Mesendoderm (in vitro differentiated cells): ENCODE data around the gene KCNJ6.
A peak's percentile ranks its signal among the peaks of the same experiment; 100 is the strongest.

Experiments
- DNase-seq: peaks from one replicate; pipeline ENCODE4 v3.0.0; 2013
- H2AK5ac ChIP-seq: 2 replicates; pipeline ENCODE4 v1.6.1; 2013; ENCODE audit warnings: low read length, inconsistent platforms
- H2BK120ac ChIP-seq: 2 replicates; pipeline ENCODE4 v1.6.1; 2013; ENCODE audit warnings: low read depth, mild to moderate bottlenecking, low read length, moderate library complexity, mixed read lengths
- H2BK15ac ChIP-seq: replicated peaks from 2 replicates; pipeline ENCODE4 v1.6.1; 2013; ENCODE audit warnings: low read depth, mild to moderate bottlenecking, moderate library complexity
- H2BK5ac ChIP-seq: 2 replicates; pipeline ENCODE4 v1.6.1; 2013; ENCODE audit warnings: low read length, inconsistent platforms
- H3K18ac ChIP-seq: 2 replicates; pipeline ENCODE4 v1.6.1; 2013; ENCODE audit warnings: mild to moderate bottlenecking, low read length, mixed read lengths
- H3K23ac ChIP-seq: one replicate; pipeline ENCODE4 v1.6.1; 2013; ENCODE audit warnings: low read length
- H3K27ac ChIP-seq: 2 replicates; pipeline ENCODE4 v1.5.1; 2013; ENCODE audit warnings: low read depth, mild to moderate bottlenecking, inconsistent platforms, low read length, moderate library complexity
- H3K27me3 ChIP-seq: 2 replicates; pipeline ENCODE4 v1.6.1; 2013; ENCODE audit warnings: low read length, control low read depth, mild to moderate bottlenecking, inconsistent platforms; ENCODE audit not compliant: insufficient read depth, poor library complexity
- H3K36me3 ChIP-seq: 2 replicates; pipeline ENCODE4 v1.6.1; 2013; ENCODE audit warnings: low read length, inconsistent platforms; ENCODE audit not compliant: control insufficient read depth, insufficient read depth
- H3K4ac ChIP-seq: one replicate; pipeline ENCODE4 v1.6.1; 2013; ENCODE audit warnings: low read depth, mild to moderate bottlenecking, low read length, moderate library complexity
- H3K4me1 ChIP-seq: 2 replicates; pipeline ENCODE4 v1.6.1; 2013; ENCODE audit warnings: low read depth, low read length, inconsistent platforms; ENCODE audit not compliant: control insufficient read depth
- H3K4me2 ChIP-seq: 2 replicates; pipeline ENCODE4 v1.6.1; 2013; ENCODE audit warnings: low read length
- H3K4me3 ChIP-seq: 2 replicates; pipeline ENCODE4 v1.5.1; 2013; ENCODE audit warnings: mild to moderate bottlenecking, low read length
- H3K56ac ChIP-seq: one replicate; pipeline ENCODE4 v1.6.1; 2013; ENCODE audit warnings: low read length
- H3K79me1 ChIP-seq: 2 replicates; pipeline ENCODE4 v1.6.1; 2013; ENCODE audit warnings: low read length, inconsistent platforms
- H3K79me2 ChIP-seq: 2 replicates; pipeline ENCODE4 v1.6.1; 2013; ENCODE audit warnings: mild to moderate bottlenecking, low read length; ENCODE audit not compliant: control insufficient read depth, insufficient read depth
- H3K9ac ChIP-seq: 2 replicates; pipeline ENCODE4 v1.6.1; 2013; ENCODE audit warnings: low read length, inconsistent platforms
- H4K5ac ChIP-seq: one replicate; pipeline ENCODE4 v1.6.1; 2013; ENCODE audit warnings: low read length
- H4K8ac ChIP-seq: one replicate; pipeline ENCODE4 v1.6.1; 2013; ENCODE audit warnings: low read depth, mild to moderate bottlenecking, control low read depth, low read length, moderate library complexity
- WGBS: extraction: QIAGEN DNeasy Blood & Tissue Kit; methylation state at CpG from one replicate; pipeline ENCODE4 v1.1.7; 2013; ENCODE audit warnings: low lambda C conversion rate, missing lambda C conversion rate; ENCODE audit not compliant: insufficient coverage; ENCODE audit errors: extremely low coverage; 5-methylcytosine and 5-hydroxymethylcytosine counted together

The KCNJ6 gene

DNA sequence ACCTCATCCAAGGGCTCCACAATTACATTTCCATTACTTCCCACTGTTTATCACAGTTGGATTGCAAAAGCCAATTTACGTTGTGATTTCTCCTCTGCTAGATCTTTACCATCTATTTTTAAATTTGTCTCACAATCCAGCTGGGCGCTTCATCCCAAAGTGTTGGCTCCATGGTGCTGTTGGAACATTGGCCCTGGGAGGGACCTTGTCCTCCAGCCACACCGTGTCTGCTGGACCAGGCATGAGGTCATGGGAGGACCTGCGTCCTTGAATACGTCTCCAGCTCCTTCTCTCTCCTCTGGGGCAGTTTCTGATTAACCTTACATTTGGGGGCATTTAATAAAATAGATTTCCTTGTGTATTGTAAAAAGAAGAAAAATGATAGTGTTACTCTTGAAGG, 125.4 kb downstream of the KCNJ6 start:
- WGBS: no CpG with 5 or more reads among the region's 5 CpGs
- Histone ChIP-seq H4K8ac (no peak overlapping the region), H2BK120ac (no peak overlapping the region), H3K9ac (no peak overlapping the region), H3K36me3 (no peaks in the 10 kb centered on the region), H3K79me1 (no peaks in the 10 kb centered on the region), H3K56ac (no peak overlapping the region), H3K27ac (no peak overlapping the region), H3K4me3 (no peak overlapping the region), H3K4me1 (no peaks in the 10 kb centered on the region), H3K27me3 (no peaks in the 10 kb centered on the region), H3K79me2 (no peaks in the 10 kb centered on the region), H3K4me2 (no peak overlapping the region), H3K4ac (no peak overlapping the region), H3K23ac (no peak overlapping the region), H2AK5ac (no peak overlapping the region), H2BK15ac (no peak overlapping the region), H2BK5ac (no peak overlapping the region), H4K5ac (no peak overlapping the region), H3K18ac (no peak overlapping the region)
- DNase-seq: no peak

DNA sequence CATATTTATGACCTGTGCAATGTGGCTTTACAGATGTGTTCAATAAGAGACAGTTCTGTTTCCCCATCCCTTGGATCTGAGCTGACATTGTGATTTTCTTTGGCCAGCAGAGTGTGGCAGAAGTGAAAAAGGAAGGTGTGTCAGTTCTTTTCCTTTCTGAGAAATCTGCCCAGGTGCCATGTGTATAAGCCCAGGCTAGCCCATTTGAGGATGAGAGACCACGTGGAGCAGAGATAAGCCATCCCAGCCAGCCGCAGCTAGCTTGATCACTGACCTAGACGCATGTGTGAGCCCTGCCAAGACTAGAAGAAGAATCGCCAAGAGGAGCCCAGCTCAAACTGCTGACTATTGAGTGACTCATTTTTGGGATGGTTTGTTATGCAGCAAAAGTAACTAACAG, 127.8 kb downstream of the KCNJ6 start:
- H3K9ac ChIP-seq: no peak overlapping the region
- H3K4me1 ChIP-seq: no peaks in the 10 kb centered on the region
- H2BK15ac ChIP-seq: no peak overlapping the region
- no peak overlapping the region for H4K5ac ChIP-seq
- no peaks in the 10 kb centered on the region for H3K36me3 ChIP-seq
- H3K4me3 ChIP-seq: no peak overlapping the region
- no peak overlapping the region for H3K23ac ChIP-seq
- H4K8ac ChIP-seq: no peak overlapping the region
- H3K4me2 ChIP-seq: no peak overlapping the region
- no peak overlapping the region for H3K27ac ChIP-seq
- no peak overlapping the region for H3K4ac ChIP-seq
- no peaks in the 10 kb centered on the region for H3K27me3 ChIP-seq
- no peaks in the 10 kb centered on the region for H3K79me1 ChIP-seq
- H3K56ac ChIP-seq: no peak overlapping the region
- no peak overlapping the region for H2AK5ac ChIP-seq
- no peak overlapping the region for H2BK120ac ChIP-seq
- WGBS: no CpG with 5 or more reads among the region's 4 CpGs
- no peak for DNase-seq
- no peak overlapping the region for H3K18ac ChIP-seq
- no peak overlapping the region for H2BK5ac ChIP-seq
- H3K79me2 ChIP-seq: no peaks in the 10 kb centered on the region

DNA sequence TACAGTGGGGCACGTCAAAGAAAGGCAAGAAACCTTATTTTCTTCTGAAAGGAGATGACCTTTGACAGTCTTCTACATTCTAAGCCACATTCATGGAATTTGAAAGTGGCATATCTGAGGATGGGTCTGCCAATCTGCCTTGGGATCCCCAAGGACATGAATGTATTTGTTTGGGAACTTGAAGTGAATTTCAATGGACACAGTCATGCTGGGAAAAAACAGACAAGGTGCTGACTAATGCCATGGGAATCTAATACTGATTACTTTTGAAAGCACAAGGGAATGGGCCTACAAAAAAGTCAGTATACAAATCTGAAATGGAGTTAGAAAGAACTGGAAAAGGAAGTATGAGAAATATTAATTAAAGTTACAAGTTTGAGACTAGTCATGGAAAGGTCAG, 128.8 kb downstream of the KCNJ6 start:
- no peaks in the 10 kb centered on the region for H3K79me2 ChIP-seq
- no peak overlapping the region for H2BK15ac ChIP-seq
- no peak overlapping the region for H2BK120ac ChIP-seq
- no peak overlapping the region for H3K4me2 ChIP-seq
- no peak overlapping the region for H4K8ac ChIP-seq
- H3K56ac ChIP-seq: no peak overlapping the region
- no CpG with 5 or more reads among the region's 1 CpG for WGBS
- peak; percentile 36 for DNase-seq
- no peak overlapping the region for H3K23ac ChIP-seq
- no peak overlapping the region for H3K9ac ChIP-seq
- no peak overlapping the region for H2BK5ac ChIP-seq
- H3K27ac ChIP-seq: no peak overlapping the region
- H3K4me1 ChIP-seq: no peaks in the 10 kb centered on the region
- H4K5ac ChIP-seq: no peak overlapping the region
- H3K18ac ChIP-seq: no peak overlapping the region
- no peaks in the 10 kb centered on the region for H3K36me3 ChIP-seq
- H3K27me3 ChIP-seq: no peaks in the 10 kb centered on the region
- H3K79me1 ChIP-seq: no peaks in the 10 kb centered on the region
- no peak overlapping the region for H2AK5ac ChIP-seq
- H3K4ac ChIP-seq: no peak overlapping the region
- H3K4me3 ChIP-seq: no peak overlapping the region

DNA sequence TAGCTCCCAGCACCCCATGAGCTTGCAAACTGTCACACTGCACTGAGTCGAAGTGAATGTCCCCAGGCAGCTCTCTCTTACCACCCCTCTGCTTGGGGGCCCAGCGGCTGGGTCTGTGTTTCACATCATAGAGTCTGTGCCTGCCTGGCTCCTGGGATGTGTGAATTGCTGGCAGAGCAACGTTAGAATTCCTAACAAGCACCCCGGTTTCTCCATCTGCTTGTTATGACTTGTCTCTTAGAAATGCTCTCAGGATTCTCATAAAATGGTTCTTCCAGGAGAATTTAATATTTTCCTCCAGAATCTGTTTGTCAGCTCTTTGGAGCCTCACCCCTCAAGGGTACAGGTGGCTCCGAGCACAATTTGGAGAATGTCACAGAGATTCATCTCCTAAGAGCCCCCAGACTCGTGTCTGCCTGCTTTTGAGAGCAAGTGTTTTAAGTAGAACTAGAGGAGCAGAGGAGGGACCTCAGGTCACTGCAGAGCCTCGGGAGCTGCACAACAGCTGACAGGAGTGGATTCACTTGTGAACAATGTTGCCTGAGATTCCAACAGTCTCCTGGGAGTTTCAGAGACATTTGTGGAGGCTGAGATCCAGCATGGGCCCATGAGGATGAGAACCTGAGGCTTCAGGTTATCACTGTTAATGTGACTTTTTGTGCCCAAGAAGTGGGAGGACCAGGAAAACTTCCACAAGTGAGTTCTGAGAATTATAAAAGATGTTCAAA, 131.5 kb downstream of the KCNJ6 start:
- Histone ChIP-seq H2BK15ac (no peak overlapping the region), H3K4me1 (no peaks in the 10 kb centered on the region), H3K9ac (no peak overlapping the region), H3K23ac (no peak overlapping the region), H3K4me2 (no peak overlapping the region), H3K36me3 (no peaks in the 10 kb centered on the region), H2BK120ac (no peak overlapping the region), H2AK5ac (no peak overlapping the region), H3K4ac (no peak overlapping the region), H4K8ac (no peak overlapping the region), H3K56ac (no peak overlapping the region), H2BK5ac (no peak overlapping the region), H3K27me3 (no peaks in the 10 kb centered on the region), H3K18ac (no peak overlapping the region), H3K4me3 (no peak overlapping the region), H3K27ac (no peak overlapping the region), H4K5ac (no peak overlapping the region), H3K79me2 (no peaks in the 10 kb centered on the region), H3K79me1 (no peaks in the 10 kb centered on the region)
- DNase-seq: no peak
- no CpG with 5 or more reads among the region's 7 CpGs for WGBS

DNA sequence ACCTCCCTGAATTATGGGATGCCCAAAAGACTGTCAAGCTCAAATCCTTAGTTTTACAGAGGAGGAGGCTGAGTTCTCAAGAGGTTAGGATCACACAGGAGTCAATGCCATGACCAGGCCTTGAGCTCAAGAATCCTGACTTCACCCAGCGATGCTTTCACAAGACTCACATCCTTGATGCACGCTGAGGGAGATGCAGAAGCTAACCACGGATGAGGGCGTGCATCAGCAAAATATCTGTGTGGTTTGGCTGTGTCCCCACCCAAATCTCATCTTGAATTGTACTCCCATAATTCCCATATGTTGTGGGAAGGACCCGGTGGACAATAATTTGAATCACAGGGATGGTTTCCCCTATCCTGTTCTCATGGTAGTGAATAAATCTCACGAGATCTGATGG, 133.2 kb downstream of the KCNJ6 start:
- no peaks in the 10 kb centered on the region for H3K4me1 ChIP-seq
- no peak overlapping the region for H3K27ac ChIP-seq
- DNase-seq: no peak
- H3K79me1 ChIP-seq: no peaks in the 10 kb centered on the region
- no peak overlapping the region for H2BK15ac ChIP-seq
- H3K79me2 ChIP-seq: no peaks in the 10 kb centered on the region
- no peak overlapping the region for H3K23ac ChIP-seq
- H3K27me3 ChIP-seq: no peaks in the 10 kb centered on the region
- no peak overlapping the region for H2BK5ac ChIP-seq
- no peak overlapping the region for H2BK120ac ChIP-seq
- H3K18ac ChIP-seq: no peak overlapping the region
- H4K8ac ChIP-seq: no peak overlapping the region
- H2AK5ac ChIP-seq: no peak overlapping the region
- no peak overlapping the region for H3K4me2 ChIP-seq
- no peak overlapping the region for H3K4me3 ChIP-seq
- no peak overlapping the region for H3K56ac ChIP-seq
- H4K5ac ChIP-seq: no peak overlapping the region
- no peaks in the 10 kb centered on the region for H3K36me3 ChIP-seq
- no CpG with 5 or more reads among the region's 6 CpGs for WGBS
- no peak overlapping the region for H3K9ac ChIP-seq
- no peak overlapping the region for H3K4ac ChIP-seq
